ENCODE measurements around the gene PDE10A.

Gene PDE10A
- total RNA-seq = 0.05 to 1.2 reads per million in 2 donors

DNA sequence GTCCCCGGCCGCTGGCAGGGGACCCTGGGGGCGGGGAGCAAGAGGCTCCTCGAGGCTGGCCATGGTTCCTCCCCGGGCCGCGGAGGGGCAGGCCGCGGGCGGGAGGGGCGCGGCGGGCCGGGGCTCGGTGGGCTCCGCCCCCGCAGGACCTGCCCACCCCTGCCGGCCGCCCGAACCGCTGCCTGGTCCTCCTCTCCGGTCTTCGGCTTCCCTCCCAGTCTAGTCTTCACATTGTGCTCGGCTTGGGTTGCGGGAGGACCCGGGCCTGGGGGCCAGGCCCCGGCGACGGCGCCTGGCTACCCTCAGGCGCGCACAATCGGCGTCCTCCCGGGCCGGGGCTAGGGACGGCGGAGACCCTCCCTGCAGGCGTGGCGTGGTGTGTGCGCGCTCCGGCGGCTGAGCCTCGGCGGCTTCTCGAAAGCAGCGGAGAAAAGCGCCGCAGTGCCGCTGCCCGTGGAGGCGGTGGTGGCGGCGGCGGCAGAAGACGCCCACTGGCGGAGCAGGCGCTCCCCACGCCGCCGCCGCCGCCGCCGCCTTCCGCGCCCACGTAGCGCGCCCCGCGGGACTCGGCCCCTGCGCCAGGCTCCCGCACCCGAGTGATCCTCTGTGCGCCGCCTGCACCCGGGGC lies at the start of gene PDE10A:
Gene PDE10A (minus strand): TSS at position 493 of the 628 bp plus-strand sequence. CDS start 430 bp downstream, at position 63.
- DNase-seq = no peak

DNA sequence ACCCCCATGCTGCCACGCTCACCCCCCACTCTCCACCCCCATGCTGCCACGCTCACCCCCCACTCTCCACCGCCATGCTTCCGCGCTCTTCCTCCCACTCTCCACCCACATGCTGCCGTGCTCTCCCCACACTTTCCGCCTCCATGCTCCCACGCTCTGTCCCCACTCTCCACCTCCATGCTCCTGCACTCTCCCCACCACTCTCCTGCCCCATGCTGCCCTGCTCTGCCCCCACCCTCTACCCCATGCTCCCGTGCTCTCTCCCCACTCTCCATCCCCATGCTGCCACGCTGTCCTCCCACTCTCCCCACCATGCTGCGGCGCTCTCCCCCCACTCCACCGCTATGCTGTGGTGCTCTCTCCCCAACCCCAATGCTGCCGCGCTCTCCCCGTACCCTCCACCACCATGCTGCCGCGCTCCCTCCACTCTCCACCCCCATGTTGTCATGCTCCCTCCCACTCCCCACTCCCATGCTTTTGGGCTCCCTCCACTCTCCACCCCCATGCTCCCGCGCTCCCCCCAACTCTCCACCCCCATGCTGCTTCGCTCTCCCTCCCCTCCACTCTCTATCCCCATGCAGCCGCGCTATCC lies 46.0 kb upstream of the PDE10A start:
- DNase-seq = no peak

DNA sequence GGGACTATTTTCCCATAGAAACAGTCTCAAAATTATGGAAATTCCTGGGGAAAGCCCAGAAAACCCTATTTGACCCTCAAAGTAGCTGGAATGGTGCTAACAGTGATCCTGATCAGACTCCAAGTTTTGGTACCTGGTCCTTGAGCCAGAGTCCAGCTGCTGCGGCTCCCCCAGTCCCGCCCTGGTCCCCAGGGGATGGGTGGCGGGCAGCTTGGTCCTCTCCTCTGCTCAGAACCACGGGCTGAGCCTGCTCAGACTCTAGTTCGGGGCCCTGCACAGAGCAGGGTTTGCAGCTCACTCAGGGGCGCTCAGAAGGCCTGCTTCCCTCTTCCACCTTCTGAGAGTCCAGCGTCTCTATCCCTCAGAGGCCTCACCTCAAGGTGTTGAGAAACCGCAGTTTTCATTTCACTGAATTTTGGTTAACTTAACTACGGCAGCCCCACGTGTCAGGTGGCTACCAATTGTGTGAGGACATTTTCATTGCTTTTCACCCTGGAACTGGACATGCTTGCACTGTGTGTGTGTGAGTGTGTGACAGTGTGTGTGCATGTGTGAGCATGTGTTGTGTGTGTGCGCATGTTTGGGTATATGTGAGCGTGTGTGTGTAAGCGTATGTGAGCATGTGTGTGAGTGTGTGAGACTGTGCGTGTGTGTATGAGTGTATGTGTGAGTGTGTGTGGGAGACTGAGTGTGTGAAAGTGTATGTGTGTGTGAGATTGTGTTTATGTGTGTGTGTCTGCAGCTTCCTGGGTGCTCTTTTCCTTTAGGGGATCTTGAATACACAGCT lies 44.2 kb upstream of the PDE10A start:
- DNase-seq = no peak

DNA sequence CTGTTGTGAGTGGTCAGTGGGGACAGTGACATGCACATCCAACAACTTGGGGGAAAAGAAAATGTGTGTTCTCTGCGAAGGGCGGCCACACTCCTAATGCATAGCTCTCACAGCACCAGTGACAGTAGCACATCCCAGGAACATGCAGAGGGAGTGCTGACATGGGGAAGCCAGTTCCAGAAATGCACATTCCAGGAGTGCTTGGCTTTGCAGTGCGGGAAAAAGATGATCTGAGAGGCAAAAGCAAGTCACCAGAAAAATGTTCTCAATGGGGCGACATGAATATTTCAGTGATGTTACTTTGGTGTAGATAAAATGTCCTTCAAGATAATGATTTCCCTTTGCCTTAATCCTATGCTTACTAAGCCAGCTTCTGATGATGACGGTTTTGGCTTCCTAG lies 42.9 kb upstream of the PDE10A start:
- no peak for DNase-seq

DNA sequence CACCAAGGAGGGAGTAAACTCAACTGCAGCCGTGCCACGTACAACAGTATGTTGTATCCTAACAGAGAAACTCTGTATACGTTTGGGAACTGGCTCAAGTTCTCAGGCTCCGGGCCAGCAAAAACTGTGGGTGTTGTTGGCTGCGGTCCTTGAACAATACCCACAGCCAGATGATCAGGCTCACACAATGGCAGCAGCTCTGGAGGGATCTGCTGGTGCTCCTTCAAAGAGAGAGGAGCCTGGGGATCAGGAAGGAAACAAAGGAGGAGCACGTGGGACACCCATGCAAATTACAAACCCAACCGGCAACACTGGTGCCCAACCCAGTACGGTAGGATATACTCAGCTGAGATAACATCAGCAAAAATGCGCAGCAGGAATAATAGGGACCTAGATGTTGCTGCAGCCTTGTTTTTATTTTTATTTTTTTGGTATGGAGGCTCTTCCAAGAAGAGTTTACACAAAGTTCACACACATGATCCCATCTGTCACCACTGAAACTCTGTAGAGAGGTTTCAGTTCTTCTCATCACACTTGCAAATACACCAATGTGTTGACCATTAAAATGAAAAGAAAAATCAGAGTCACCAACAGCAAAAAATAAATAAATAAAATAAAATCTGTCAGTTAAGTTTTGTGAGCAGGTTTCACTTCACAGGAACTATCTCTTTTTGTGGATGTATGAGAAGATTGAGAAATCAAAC lies 41.2 kb upstream of the PDE10A start:
- no peak for DNase-seq

DNA sequence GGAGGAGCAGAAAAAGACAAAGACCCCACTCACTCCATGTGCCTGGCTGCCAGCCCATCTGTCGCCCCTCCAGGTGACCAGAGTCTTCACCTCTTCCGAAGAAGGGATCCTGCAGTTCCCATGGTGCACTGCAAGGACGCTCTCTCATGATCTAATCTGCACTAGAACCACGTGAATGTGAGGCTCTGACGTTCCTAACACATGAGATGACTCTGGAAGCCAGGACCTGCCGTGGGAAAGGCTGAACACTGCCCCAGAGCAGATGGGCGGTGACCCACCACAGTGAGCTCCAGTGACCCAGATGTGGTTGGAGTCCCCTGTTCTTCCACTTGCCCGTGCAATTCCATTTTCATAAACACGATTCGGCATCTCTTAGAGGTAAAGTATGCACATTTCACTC lies 39.6 kb upstream of the PDE10A start:
- DNase-seq = no peak

DNA sequence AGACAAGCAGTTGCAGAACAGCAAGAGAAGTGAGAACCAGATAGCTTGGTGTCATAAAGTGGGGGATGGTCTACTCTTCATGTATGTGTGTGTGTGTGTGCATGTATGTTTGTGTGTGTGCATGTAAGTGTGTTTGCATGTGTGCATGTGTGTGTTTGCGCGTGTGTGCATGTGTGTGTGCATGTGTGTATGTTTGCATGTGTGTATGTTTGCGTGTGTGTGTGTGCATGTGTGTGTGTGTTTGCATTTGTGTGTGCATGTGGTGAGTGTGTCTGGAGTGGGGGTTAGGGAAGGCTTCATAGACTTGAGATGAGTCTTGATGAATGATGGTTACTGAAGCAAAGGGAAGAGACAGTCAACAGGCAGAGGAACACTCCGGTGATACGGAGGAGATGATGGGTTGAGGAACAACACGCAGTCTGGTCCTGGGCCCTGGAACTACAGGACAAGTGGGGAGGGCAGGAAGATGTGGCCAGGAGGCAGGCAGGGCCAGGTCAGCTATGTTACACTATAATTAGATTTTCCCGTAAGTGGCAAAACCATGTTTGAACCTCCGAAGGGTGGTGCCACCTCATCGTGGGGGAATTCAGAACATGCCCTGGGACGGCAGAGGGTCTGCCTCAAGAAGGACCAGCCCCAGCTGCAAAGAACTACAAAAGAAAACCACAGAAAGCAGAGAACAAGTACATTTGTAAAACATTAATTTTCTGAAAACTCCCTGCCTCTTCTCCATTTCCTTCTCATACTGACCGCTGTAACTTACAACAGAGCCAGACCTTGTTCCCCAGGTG lies 38.7 kb upstream of the PDE10A start:
- no peak for DNase-seq

DNA sequence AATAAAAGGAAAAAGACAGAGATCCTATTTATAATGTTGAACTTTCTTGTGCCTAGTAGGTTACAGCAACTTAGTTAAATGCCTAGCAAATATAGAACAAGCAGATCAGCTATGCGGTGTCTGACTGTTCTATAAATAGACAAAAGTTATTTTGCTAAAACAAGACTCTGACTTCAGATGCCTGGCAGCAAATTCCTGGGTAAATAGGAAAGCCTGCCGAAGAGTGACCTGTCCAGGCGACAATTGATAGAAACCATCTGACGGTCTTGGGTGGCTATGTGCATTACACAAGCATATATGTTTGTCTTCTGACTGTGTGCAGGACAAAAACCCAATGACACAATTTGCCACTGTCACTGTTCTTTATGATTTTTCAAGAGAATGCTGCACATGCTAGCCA lies 38.0 kb upstream of the PDE10A start:
- no peak for DNase-seq

DNA sequence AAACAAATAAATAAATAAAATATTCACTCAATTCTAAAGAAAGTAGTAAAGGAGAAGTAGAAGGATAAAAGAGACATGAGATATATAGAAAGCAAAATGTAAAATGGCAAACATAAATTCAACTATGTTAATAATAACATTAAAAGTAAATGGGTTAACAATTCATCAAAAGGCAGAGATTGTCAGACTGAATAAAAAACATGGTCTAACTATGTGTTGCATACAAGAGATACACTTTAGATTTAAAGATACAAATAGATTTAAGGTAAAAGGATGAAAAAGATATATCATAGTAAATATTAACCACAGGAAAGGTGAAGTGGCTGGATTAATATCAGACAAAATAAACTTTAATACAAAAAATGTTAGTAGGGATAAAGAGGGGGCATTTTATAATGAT lies 35.8 kb upstream of the PDE10A start:
- no peak for DNase-seq

DNA sequence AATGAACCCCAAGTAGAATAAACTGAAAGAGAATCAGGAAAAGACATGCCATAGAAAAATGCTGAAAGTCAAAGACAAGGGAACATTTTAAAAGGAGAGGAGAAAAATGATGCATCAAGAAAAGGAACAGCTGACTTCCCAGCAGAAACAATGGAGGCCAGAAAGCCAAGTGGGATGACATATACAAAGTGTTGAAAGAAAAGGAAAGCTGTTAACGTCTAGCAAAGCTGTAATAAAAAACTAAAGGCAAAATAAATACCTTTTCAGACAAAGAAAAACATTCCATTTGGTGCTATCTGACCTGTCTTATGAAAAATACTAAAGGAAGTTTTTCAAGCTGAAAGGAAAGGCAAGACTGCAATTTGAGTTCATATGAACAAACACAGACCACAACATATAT lies 34.1 kb upstream of the PDE10A start:
- DNase-seq = no peak

DNA sequence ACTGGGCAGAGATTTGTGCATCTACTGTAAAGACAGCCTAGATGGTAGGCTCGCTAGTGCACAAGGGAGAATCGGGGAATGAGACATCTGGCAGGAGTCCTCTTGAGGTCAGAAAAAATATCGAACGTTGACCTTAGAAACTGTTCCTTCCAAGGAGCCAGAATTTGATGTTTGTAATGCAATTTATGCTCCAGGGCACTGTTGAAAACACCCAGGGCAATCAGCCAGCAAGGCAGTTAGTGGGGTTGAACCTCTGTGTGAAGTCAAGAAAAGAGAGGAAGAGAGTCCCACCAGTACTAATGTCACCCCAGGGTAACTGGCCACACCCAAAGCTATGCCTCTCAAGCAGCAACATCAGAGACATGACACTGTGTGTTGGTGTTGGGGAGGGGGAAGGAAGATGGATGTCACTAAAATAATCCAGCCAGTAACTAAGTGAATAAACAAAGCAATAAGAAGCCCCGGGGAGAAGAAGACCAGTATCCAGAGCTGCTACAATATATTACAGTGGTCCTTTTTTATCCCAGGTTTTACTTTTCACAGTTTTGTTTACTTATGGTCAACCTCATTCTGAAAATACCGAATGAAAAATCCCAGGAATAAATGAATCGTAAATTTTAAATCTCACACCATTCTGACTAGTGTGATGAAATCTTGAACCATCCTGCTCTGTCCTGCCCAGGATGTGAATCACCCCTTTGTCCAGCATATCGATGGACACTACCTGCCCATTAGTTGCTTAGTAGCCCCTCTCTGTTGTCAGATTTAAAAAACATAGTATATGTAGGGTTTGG lies 32.9 kb upstream of the PDE10A start:
- no peak for DNase-seq

DNA sequence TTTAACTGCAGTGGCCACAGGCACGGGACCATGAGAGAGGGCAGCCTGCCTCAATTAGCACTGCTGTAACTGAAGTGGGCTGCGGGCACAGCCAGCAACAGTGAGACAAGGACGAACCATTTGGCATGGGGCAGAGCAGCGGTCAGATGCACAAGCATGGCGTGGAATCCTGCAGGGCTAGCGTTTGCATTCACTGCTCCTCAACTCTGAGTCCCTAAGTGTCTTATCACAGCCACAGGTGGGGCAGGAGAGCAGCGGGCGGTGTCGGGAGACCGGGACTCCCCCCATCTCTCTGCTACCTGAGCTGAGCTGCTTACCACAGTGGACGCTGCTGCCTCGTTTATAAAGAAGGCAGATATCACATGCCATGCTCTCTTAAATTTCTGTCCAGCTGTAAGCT lies 31.3 kb upstream of the PDE10A start:
- DNase-seq = no peak

DNA sequence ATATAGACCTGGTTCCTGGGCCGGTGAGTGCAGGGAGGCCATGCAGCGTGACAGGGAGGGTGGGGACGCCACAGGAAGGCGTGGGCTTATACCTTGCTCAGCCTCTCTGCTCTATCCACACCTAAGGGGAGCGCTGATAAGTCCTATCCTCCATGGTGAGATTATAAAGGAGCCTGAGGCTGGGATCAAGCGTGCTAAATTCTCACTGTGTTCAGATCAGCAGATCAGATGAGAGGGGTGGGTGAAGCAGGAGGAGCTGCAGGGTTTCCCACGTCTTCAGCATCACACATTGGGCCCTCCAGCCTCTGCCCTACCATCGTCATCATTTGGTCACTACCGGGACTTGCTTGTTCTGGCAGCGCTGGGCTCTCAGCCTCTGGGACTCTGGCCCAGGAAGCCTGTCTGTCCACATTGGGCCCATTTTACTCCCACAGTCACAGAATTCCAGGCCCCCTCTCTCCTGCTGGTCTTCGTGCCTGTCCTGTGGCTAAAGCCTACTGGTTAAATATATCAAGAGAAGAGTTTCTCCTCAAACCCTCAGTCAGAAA lies 29.1 kb upstream of the PDE10A start:
- no peak for DNase-seq

DNA sequence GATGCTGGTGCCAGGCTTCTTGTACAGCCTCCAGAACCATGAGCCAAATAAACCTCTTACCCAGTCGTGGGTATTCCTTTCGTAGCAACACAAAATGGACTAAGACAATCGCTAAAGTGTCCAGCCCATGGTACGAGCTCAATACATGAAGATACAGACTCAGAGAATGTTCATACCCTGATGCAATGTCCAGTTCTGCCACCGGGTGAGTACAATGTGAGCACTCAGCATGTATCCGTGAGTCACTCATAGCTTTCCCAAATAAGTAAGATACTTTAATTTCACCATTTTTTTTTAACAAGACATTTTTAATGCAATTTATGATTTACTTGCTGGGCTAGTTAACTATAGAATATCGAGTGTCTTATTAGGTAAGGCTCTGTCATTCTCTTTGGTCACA lies 26.7 kb upstream of the PDE10A start:
- no peak for DNase-seq

DNA sequence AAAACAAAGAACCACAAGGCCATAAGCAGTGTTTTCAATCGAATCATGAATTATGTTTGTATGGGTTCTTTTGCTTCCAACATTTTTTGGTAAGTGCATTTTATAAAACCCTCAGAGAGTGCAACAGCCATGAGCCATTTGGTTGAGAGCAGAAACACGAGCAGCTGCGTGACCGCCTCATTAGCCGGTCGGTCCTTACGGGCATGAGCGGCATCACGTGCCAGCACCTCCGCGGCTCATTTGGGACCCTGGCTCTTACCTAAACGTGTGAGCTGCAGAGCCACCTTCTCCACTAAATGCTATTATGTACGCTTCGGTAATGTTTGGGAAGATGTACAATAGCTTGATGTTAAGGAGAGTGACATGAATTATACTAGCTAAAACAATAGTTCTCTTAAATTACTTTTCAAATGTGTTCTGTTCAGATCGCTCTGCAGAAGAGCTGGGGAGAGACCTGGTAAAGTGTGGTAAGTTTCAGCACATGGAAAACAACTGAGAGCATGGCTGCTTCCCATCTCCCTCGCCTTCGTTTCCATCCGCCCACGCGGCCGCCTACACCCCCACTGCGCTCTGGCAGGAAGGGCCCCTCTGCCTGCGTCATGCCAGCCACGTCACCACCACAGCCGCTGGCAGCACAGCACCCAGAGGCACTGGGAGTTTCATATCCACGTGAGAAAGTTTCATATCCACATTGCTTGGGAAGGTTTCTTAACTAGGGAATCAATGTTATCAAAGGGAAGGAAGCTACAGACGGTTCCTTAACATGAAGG lies 23.7 kb upstream of the PDE10A start:
- DNase-seq = no peak

DNA sequence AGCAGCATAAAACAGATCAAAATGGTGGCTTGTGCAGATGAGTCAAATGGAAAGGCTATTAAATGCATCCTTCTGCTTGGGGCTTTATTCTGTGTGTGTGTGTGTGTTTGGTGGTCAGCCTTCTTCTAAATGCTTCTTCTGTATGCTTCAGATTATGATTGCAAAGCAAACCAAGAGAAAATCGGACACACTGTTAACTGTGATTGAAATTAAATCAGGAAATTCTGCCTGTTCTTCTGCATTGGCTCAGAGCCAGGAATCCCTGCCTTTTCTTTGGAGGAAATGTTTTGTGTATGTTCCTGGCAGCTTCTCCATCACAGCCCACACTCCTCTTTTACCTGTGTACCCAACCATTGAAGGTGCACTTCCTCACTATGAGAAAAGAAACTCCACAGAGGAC lies 22.3 kb upstream of the PDE10A start:
- no peak for DNase-seq

DNA sequence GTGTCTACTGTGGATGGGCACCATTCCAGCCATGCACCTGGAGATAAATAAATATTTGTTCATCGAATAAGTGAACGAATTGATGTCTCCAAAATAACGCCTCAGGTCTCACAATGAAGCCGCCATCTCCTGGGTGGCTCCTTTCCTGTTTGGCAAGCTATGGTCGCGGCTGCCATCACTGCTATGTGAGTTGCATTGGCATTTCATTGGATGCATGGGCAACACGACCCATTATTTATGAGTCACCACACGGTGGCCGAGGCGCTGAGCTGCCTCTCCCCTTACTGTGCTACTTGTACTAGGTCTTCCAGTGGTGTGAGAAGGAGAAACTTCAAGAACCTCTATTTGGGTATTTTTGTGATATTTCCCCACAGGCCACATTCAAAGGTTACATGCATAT lies 21.3 kb upstream of the PDE10A start:
- DNase-seq = no peak

DNA sequence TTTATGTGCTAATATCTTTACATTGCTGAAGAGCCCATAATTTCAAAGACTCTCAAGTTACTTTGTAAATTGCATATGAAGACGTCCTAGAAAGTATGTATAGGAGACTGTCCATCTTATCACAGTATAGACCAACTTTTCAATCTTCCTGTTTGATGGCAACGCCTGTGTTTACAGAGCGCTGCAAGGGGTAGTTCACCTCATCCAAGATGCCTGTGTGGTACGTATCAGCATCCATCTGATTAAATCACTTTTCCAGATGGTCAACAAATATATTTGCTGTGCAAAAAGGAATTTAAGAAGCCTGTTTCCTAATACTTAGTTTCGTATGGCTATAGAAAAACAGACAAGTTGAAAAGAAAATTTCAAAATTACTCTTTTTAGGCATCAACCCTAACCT lies 17.9 kb upstream of the PDE10A start:
- no peak for DNase-seq

DNA sequence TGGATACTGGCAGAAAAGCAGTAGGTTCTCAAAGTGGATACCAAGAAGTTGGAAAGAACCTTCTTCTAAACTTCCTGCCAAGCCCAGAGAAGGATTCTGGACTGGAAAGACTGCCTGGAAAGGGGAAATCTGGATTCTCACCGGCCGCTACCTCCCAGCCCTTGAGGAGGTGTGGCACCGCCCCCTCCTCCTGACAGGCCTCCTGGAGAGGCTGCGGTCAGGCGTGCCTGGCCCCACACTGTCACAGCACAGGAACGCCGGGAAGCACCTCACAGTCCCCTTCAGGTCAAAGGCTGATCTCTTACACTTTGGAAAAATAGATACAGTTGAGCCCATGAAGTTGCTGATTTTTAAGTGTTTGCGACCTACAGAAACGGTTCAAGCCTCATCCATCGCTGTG lies 16.3 kb upstream of the PDE10A start:
- DNase-seq = no peak

DNA sequence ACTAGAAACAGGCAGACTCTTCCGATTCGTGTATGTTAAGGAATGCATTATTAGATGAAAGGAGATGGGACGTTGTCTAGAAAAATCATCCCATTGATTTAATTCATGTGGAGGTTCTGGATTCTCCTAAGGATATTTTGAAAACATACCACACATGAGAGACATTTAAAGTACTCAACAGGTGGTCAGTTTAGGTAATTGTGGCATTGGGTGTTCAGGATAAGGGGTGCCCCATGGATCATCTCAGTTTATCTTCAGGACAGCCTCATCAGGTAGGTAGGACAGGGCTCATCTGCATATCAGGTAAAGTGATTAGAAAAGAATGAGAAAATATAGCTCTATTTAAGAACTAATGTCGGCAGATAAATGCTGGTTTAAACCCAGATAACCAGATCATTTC lies 15.9 kb upstream of the PDE10A start:
- DNase-seq = no peak

DNA sequence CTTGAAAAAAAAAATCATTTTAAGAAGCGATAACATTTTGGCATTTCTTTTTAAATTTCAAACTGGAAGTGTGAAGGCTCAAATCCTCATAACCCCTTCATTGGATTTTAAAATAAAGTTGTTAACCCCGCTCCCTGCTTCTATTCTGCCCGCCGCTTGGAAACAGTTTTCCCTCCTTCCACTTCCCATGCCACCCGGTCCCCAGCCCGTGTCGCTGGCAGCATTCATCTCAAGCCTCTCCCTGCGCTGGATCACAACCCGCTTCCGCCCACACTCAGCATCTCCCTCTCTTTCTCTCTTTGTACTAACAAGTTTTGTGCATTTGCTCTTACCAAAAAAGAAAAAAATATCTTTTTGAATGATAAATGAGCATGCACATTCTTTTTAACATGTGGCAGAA lies 15.4 kb upstream of the PDE10A start:
- no peak for DNase-seq

Data from activated gamma-delta T cell (primary cell).